ENCODE measurements around the gene RBFA. TPM values are rescaled to one million over a fixed set of nuclear protein-coding genes. Genes with fewer than 3 reads are reported as not detected.

Gene RBFA, protein sequence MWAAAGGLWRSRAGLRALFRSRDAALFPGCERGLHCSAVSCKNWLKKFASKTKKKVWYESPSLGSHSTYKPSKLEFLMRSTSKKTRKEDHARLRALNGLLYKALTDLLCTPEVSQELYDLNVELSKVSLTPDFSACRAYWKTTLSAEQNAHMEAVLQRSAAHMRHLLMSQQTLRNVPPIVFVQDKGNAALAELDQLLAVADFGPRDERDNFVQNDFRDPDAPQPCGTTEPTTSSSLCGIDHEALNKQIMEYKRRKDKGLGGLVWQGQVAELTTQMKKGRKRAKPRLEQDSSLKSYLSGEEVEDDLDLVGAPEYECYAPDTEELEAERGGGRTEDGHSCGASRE
- total RNA-seq (2021; ENCODE audit: unreplicated experiment), result 45.3 TPM
- 29.5 and 32.6 TPM in 2 replicates for polyA plus RNA-seq (2012)
- percentile 93 among the genes with signal in this experiment for Bru-seq, nascent RNA
- percentile 97 among the genes with signal in this experiment for BruChase-seq, experiment 1, labeled RNA remaining after a 6-hour chase
- BruChase-seq, experiment 2, labeled RNA remaining after a 2-hour chase, result percentile 97 among the genes with signal in this experiment
- long read RNA-seq, transcript RBFA-202 (7 exons, 1,407 nt), result major isoform, 43 of 72 reads
- long read RNA-seq, partial matches to known transcripts, result 3 of 72 reads
- long read RNA-seq, other reads (novel, unspliced or antisense), result 22 of 72 reads

DNA sequence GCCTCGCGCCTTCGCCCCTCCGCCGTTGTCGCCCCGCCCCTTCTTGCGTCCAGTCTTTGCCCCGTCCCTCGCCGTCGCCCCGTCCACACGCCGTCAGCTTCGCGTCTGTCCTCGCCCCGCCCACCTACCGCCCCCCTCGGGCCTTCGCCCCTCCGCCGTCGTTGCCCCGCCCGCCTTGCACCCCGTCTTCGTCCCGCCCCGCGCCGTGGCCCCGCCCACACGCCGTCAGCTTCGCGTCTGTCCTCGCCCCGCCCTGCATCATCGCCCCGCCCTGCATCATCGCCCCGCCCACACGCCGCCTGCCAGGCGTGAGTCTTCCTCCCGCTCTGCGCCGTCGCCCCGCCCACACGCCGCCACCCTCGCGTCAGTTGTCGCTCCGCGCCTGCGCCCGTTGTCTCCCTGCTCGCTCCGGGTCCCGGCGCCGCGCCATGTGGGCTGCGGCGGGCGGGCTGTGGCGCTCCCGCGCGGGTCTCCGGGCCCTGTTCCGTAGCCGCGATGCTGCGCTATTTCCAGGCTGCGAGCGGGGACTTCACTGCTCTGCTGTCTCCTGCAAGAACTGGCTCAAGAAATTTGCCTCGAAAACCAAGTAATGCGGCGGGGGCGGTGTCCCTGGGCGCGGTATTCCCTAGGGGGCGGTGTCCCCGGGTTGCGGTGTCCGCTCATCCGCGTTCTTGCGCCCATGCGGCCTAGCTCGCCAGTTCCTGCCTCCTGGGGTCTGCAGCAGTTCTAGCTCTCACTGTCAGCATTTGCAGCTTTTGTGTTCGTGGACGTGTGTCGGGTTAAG, at the start of gene RBFA:
Gene RBFA, plus strand, starts transcription at position 367 of the 784 bp plus-strand sequence. Its CDS starts 62 bp downstream, at position 429.
- Histone ChIP-seq H3K4me1 (ENCODE audit: control insufficient read depth in 1 of 2, insufficient read depth in 2 of 2, low read length in 2 of 2) (peaks cover 8 to 17% of the 10 kb centered on the region in 2 experiments; a peak in 3 of 4 replicates), H3K36me3 (ENCODE audit: control insufficient read depth in 1 of 2, insufficient read depth in 2 of 2, low read length in 2 of 2) (peaks cover 7 to 22% of the 10 kb centered on the region in 2 experiments; a peak in 2 of 4 replicates), H3K4me2 (ENCODE audit: low read length) (peak within 1 kb of the TSS; percentile 92), H3K4me3 (replicated peaks in 1 of 2; ENCODE audit: low read depth in 1 of 2, low read length in 2 of 2) (peak within 1 kb of the TSS; percentile 72 to 89), H3K27ac (ENCODE audit: low read depth, low read length) (peak within 1 kb of the TSS; percentile 72), H3K9ac (ENCODE audit: low read length) (peak within 1 kb of the TSS; percentile 90), H3K27me3 (ENCODE audit: insufficient read depth, low read length) (no peaks in the 10 kb centered on the region), H3K9me2 (ENCODE audit: insufficient read depth) (no peaks in the 10 kb centered on the region), H2AFZ (ENCODE audit: low read depth, low read length, poor library complexity, severe bottlenecking) (no peak within 1 kb of the TSS), H4K20me1 (ENCODE audit: insufficient read depth) (no peaks in the 10 kb centered on the region), H3K79me2 (ENCODE audit: insufficient read depth, low read length) (peaks cover 37% of the 10 kb centered on the region), H3K9me3 (ENCODE audit: control insufficient read depth in 1 of 2, insufficient read depth in 1 of 2, low read depth in 1 of 2, low read length in 2 of 2) (no peaks in the 10 kb centered on the region)
- CTCF ChIA-PET, result interaction anchor here (0.7 to 1.5 kb wide), 5 partner anchors 9 to 74 kb away, joined by 3 to 4 read pairs (median 3); no protein-coding TSS in a partner anchor
- ATAC-seq, result peak; percentile 87
- intact Hi-C loops (cut with micrococcal nuclease), result loop anchor here (2.0 kb wide), 2 partner anchors 75 to 355 kb away; partner anchors contain the start of genes ADNP2 and CTDP1
- POLR2A ChIA-PET, result interaction anchor here (1.0 to 2.8 kb wide), 4 partner anchors 24 to 75 kb away, joined by 4 to 16 read pairs (median 4); partner anchors contain the start of genes ADNP2 and TXNL4A
- peak; percentile 94 for DNase-seq (ENCODE audit: low read depth, low spot score)
- RAD21 ChIA-PET (ENCODE audit: low non-redundant PET in 1 of 2, low total read pairs in 2 of 2, uncharacterized antibody in 2 of 2, unreplicated experiment in 2 of 2), result interaction anchor here (0.7 to 1.5 kb wide), 2 partner anchors 44 to 45 kb away, joined by 3 read pairs; no protein-coding TSS in a partner anchor
- BruUV-seq (replicated peaks), result no TSS peak
- TF ChIP-seq TCF7L2 (IDR thresholded peaks at IDR 0.05; ENCODE audit: borderline replicate concordance, extremely low read depth, insufficient read depth, insufficient read length), result no peak
- no peak for TF ChIP-seq ZNF274 (IDR thresholded peaks at IDR 0.05; ENCODE audit: low read depth, low read length)
- TF ChIP-seq POLR2AphosphoS5 (IDR thresholded peaks at IDR 0.05; ENCODE audit: low read depth, low read length), result peak; percentile 78
- peak; percentile 65 for TF ChIP-seq SP1 (IDR thresholded peaks at IDR 0.05; ENCODE audit: low read depth)
- peak; percentile 80 for TF ChIP-seq EGR1 (IDR thresholded peaks at IDR 0.05; ENCODE audit: low read depth)
- TF ChIP-seq FOSL1 (IDR thresholded peaks at IDR 0.05; ENCODE audit: low read depth), result no peak; the same call in 1 of the 2 replicates
- TF ChIP-seq JUND (IDR thresholded peaks at IDR 0.05), result no peak
- TF ChIP-seq, protein P1, sequence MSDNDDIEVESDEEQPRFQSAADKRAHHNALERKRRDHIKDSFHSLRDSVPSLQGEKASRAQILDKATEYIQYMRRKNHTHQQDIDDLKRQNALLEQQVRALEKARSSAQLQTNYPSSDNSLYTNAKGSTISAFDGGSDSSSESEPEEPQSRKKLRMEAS (IDR thresholded peaks at IDR 0.05), result peak; percentile 92
- TF ChIP-seq EZH2phosphoT487 (IDR thresholded peaks at IDR 0.05; ENCODE audit: borderline replicate concordance), result no peak
- peak; percentile 87 for TF ChIP-seq ZFX (IDR thresholded peaks at IDR 0.05)
- TF ChIP-seq, protein P2, sequence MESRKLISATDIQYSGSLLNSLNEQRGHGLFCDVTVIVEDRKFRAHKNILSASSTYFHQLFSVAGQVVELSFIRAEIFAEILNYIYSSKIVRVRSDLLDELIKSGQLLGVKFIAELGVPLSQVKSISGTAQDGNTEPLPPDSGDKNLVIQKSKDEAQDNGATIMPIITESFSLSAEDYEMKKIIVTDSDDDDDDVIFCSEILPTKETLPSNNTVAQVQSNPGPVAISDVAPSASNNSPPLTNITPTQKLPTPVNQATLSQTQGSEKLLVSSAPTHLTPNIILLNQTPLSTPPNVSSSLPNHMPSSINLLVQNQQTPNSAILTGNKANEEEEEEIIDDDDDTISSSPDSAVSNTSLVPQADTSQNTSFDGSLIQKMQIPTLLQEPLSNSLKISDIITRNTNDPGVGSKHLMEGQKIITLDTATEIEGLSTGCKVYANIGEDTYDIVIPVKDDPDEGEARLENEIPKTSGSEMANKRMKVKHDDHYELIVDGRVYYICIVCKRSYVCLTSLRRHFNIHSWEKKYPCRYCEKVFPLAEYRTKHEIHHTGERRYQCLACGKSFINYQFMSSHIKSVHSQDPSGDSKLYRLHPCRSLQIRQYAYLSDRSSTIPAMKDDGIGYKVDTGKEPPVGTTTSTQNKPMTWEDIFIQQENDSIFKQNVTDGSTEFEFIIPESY (IDR thresholded peaks at IDR 0.05; ENCODE audit: extremely low read depth, insufficient replicate concordance, low read length), result no peak
- TF ChIP-seq ELF1 (IDR thresholded peaks at IDR 0.05; ENCODE audit: borderline replicate concordance, low read depth), result no peak; the same call in 1 of the 2 replicates
- TF ChIP-seq YY1 (IDR thresholded peaks at IDR 0.05; ENCODE audit: extremely low read depth, insufficient replicate concordance, low read depth, low read length), result no peak
- TF ChIP-seq CEBPB (IDR thresholded peaks at IDR 0.05; ENCODE audit: low read depth), result no peak
- no peak for TF ChIP-seq EZH2 (IDR thresholded peaks at IDR 0.05)
- TF ChIP-seq, protein P3, sequence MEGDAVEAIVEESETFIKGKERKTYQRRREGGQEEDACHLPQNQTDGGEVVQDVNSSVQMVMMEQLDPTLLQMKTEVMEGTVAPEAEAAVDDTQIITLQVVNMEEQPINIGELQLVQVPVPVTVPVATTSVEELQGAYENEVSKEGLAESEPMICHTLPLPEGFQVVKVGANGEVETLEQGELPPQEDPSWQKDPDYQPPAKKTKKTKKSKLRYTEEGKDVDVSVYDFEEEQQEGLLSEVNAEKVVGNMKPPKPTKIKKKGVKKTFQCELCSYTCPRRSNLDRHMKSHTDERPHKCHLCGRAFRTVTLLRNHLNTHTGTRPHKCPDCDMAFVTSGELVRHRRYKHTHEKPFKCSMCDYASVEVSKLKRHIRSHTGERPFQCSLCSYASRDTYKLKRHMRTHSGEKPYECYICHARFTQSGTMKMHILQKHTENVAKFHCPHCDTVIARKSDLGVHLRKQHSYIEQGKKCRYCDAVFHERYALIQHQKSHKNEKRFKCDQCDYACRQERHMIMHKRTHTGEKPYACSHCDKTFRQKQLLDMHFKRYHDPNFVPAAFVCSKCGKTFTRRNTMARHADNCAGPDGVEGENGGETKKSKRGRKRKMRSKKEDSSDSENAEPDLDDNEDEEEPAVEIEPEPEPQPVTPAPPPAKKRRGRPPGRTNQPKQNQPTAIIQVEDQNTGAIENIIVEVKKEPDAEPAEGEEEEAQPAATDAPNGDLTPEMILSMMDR (IDR thresholded peaks at IDR 0.05 in 2 of 3, conservative IDR thresholded peaks at IDR 0.05 in 1 of 3; ENCODE audit: borderline replicate concordance in 1 of 3, insufficient read depth in 1 of 3, low read depth in 2 of 3, low read length in 2 of 3), result peak in 2 of 3 experiments; percentile 45 to 53; a peak in 4 of 6 replicates
- TF ChIP-seq CBX3 (IDR thresholded peaks at IDR 0.05; ENCODE audit: low read depth), result no peak
- no peak for TF ChIP-seq SRF (IDR thresholded peaks at IDR 0.05; ENCODE audit: low read depth)

All from HCT116 (cell line).